Measurements from ENCODE around the gene KLHL30.

Gene KLHL30

DNA sequence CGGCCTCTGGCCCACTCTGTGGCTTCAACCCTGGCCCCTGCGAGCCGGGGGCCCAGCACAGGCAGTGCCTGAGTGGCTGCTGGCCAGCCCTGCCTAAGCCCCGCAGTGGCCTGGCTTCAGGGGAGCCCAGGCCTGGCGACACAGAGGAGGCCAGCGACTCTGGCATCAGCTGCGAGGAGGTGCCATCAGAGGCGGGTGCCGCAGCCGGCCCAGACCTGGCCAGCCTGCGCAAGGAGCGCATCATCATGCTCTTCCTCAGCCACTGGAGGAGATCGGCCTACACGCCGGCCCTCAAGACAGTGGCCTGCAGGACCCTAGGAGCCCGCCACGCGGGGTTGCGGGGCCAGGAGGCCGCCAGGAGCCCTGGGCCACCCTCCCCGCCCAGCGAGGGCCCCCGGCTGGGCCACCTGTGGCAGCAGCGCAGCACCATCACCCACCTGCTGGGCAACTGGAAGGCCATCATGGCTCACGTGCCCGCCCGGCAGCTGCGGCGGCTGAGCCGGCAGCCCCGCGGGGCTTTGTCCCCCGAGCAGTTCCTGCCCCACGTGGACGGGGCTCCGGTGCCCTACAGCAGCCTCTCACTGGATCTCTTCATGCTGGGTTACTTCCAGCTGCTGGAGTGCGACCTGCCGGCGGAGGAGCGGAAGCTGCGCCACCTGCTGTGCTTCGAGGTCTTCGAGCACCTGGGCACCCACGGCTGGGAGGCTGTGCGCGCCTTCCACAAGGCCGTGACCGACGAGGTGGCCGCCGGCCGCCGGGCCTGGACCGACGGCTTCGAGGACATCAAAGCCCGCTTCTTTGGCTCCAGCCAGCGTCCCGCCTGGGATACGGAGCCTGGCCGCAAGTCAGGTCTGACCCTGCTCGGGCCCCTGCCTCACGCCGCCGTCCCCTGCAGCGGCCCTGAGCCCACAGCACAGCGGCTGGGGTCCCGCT lies 7.5 kb upstream of the KLHL30 start:
- H3K4me1 ChIP-seq (ENCODE audit: insufficient read depth, low read length, severe bottlenecking), result no peaks in the 10 kb centered on the region
- no peaks in the 10 kb centered on the region for H3K36me3 ChIP-seq (ENCODE audit: insufficient read depth, low read length)
- H3K9me2 ChIP-seq (ENCODE audit: low read depth, low read length), result no peaks in the 10 kb centered on the region
- H3K27me3 ChIP-seq (ENCODE audit: insufficient read depth, low read length), result peaks cover 22% of the 10 kb centered on the region
- TF ChIP-seq, protein P1, sequence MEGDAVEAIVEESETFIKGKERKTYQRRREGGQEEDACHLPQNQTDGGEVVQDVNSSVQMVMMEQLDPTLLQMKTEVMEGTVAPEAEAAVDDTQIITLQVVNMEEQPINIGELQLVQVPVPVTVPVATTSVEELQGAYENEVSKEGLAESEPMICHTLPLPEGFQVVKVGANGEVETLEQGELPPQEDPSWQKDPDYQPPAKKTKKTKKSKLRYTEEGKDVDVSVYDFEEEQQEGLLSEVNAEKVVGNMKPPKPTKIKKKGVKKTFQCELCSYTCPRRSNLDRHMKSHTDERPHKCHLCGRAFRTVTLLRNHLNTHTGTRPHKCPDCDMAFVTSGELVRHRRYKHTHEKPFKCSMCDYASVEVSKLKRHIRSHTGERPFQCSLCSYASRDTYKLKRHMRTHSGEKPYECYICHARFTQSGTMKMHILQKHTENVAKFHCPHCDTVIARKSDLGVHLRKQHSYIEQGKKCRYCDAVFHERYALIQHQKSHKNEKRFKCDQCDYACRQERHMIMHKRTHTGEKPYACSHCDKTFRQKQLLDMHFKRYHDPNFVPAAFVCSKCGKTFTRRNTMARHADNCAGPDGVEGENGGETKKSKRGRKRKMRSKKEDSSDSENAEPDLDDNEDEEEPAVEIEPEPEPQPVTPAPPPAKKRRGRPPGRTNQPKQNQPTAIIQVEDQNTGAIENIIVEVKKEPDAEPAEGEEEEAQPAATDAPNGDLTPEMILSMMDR (IDR thresholded peaks at IDR 0.05; ENCODE audit: low read length), result peak; percentile 53
- TF ChIP-seq EZH2 (IDR thresholded peaks at IDR 0.05; ENCODE audit: borderline replicate concordance, low read length), result no peak
- H3K9me3 ChIP-seq (ENCODE audit: low read length), result no peaks in the 10 kb centered on the region
- no peak overlapping the region for H2AFZ ChIP-seq (ENCODE audit: low read length)
- no peak overlapping the region for H3K27ac ChIP-seq (ENCODE audit: low read depth, low read length, poor library complexity, severe bottlenecking)
- no peak overlapping the region for H3K4me2 ChIP-seq (ENCODE audit: low read length)
- no peaks in the 10 kb centered on the region for H3K79me2 ChIP-seq (ENCODE audit: insufficient read depth, low read length)
- H3K9ac ChIP-seq (ENCODE audit: low read length), result no peak overlapping the region
- H4K20me1 ChIP-seq (ENCODE audit: insufficient read depth, low read length), result no peaks in the 10 kb centered on the region
- H3F3A ChIP-seq (ENCODE audit: insufficient read depth, low read length), result no peaks in the 10 kb centered on the region
- no peak overlapping the region for H3K4me3 ChIP-seq (ENCODE audit: low read depth, low read length, poor library complexity, severe bottlenecking)

DNA sequence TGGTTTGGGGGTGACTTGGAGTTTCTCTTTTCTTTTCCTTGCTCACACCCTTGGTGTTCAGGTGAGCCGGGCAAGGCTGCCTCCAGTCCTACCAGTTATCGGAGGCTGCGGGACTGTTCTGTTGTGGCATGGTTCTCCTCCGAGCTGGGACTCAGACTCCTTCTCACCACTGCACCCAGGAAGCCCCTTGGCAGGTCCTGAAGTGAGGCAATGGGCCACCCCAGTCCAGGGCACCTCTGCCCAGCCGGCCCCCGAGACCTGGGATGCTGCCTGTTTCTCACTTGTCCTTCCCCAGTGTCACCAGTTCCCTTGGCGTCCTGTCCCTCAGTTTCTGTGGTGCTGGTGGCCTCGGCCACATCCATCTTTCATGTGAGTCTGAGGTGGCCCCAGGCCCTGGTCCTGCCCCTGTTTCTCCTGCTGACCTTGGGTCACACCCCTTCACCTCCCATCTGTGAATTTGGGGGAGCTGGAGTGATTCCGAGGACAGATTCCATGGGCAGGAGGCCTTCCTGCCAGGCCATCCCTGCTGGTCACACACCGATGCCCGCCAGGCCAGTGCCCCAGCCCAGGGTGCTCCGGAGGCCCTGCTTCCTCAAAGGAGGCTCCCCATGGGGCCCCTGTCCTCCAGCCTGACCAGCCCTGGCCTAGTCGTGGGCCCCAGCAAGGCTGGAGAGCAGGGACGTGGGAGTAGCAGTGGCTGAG lies 6.6 kb upstream of the KLHL30 start:
- Histone ChIP-seq H3K4me1 (ENCODE audit: insufficient read depth, low read length, severe bottlenecking) (no peaks in the 10 kb centered on the region), H3K9me3 (ENCODE audit: low read length) (no peaks in the 10 kb centered on the region)

More for the DNA sequence above, 6.6 kb upstream of the KLHL30 start:
- Histone ChIP-seq H3K27ac (ENCODE audit: low read depth, low read length, poor library complexity, severe bottlenecking) (no peak overlapping the region), H2AFZ (ENCODE audit: low read length) (no peak overlapping the region), H3K36me3 (ENCODE audit: insufficient read depth, low read length) (no peaks in the 10 kb centered on the region), H3K27me3 (ENCODE audit: insufficient read depth, low read length) (peaks cover 20% of the 10 kb centered on the region), H3K4me3 (ENCODE audit: low read depth, low read length, poor library complexity, severe bottlenecking) (no peak overlapping the region), H4K20me1 (ENCODE audit: insufficient read depth, low read length) (no peaks in the 10 kb centered on the region), H3K79me2 (ENCODE audit: insufficient read depth, low read length) (no peaks in the 10 kb centered on the region), H3F3A (ENCODE audit: insufficient read depth, low read length) (no peaks in the 10 kb centered on the region), H3K4me2 (ENCODE audit: low read length) (no peak overlapping the region), H3K9ac (ENCODE audit: low read length) (no peak overlapping the region), H3K9me2 (ENCODE audit: low read depth, low read length) (no peaks in the 10 kb centered on the region)
- TF ChIP-seq EZH2 (IDR thresholded peaks at IDR 0.05; ENCODE audit: borderline replicate concordance, low read length), result no peak
- TF ChIP-seq, protein P1 (IDR thresholded peaks at IDR 0.05; ENCODE audit: low read length), result no peak

Data from OCI-LY1 (cell line).